HG02970 (cell line): ENCODE measurements around the gene SLC34A3.

Source experiments
- ATAC-seq: cut with Tn5 transposase; IDR thresholded peaks from one replicate; pipeline ENCODE4 v1.9.1; 2021; ENCODE audit warnings: mild to moderate bottlenecking, moderate library complexity, moderate number of reproducible peaks; ENCODE audit not compliant: unreplicated experiment, low FRiP score

The SLC34A3 gene

GRCh38 chr9:137195525-137196220, 35.0 kb upstream of the SLC34A3 start:
- no peak for ATAC-seq

- ATAC-seq = no peak
Measured at GRCh38 chr9:137198051-137198901, 32.4 kb upstream of the SLC34A3 start.

- ATAC-seq = no peak
Measured at GRCh38 chr9:137198902-137199283, 31.8 kb upstream of the SLC34A3 start.

- ATAC-seq = no peak
Measured at GRCh38 chr9:137199411-137200121, 31.1 kb upstream of the SLC34A3 start.

GRCh38 chr9:137200311-137201204, 30.1 kb upstream of the SLC34A3 start, which contains the start of gene TPRN:
TSS of gene TPRN (minus strand) at chr9:137200741. CDS start at chr9:137200711, 30 bp downstream.
- peak; percentile 85 for ATAC-seq

GRCh38 chr9:137201205-137201868, 29.4 kb upstream of the SLC34A3 start:
- ATAC-seq = no peak

GRCh38 chr9:137202966-137203365, 27.7 kb upstream of the SLC34A3 start:
- ATAC-seq = no peak

GRCh38 chr9:137204731-137205125, 26.0 kb upstream of the SLC34A3 start:
- no peak for ATAC-seq

- peak; percentile 49 for ATAC-seq
Measured at GRCh38 chr9:137205126-137206069, 25.3 kb upstream of the SLC34A3 start, which contains the start of the genes NDOR1 and TMEM203. TSS of gene NDOR1 (plus strand) at chr9:137205700. CDS start at chr9:137205778, 78 bp downstream. TSS of gene TMEM203 (minus strand) at chr9:137205648. CDS start at chr9:137205414, 234 bp downstream.

- ATAC-seq = no peak
Measured at GRCh38 chr9:137206602-137207001, 24.1 kb upstream of the SLC34A3 start.

- no peak for ATAC-seq
Measured at GRCh38 chr9:137211532-137211931, 19.2 kb upstream of the SLC34A3 start.

- ATAC-seq = no peak
Measured at GRCh38 chr9:137212520-137212919, 18.2 kb upstream of the SLC34A3 start.

- no peak for ATAC-seq
Measured at GRCh38 chr9:137213160-137214060, 17.3 kb upstream of the SLC34A3 start.

GRCh38 chr9:137214620-137215019, 16.1 kb upstream of the SLC34A3 start:
- ATAC-seq = no peak

GRCh38 chr9:137215196-137215986, 15.3 kb upstream of the SLC34A3 start:
- ATAC-seq = no peak

GRCh38 chr9:137216188-137216965, 14.3 kb upstream of the SLC34A3 start:
- ATAC-seq = no peak
